ENCODE results near the gene RCBTB2.

Gene RCBTB2

DNA sequence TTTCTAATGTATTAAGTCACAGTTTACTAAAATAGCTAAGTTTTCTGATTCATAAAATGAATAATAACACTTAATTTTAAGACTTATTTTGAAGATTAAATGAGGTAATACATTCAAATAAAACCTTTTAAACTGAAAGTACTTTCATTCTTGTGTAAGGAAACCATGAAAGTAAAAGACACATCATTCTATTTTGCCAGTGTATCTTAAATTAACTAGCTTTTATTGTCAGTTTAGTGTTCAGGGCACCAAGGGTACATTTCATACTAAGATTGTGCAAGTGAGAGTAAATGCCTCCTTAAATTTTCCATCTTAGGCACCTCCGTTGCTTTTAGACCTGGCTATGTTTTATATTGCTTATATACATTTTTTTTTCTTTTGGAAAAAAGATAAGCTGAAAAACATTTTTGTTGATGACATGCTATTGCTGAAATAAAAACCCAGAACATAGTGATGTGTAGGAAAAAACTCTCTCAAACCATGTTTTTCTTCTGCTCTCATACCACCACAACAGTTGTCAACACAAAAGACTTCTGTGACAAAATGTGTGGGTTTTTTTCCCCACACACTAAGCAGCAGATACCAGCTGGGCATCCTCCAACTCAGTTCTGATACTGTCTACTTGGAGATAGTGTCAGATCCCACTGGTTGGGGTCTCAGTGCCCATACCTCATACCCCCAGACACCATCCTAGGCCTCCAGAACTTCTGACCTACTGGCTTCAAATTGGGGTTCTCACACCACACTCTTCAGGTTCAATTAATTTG, 89.3 kb downstream of the RCBTB2 start:
- peak; percentile 98 for FAIRE-seq

Data from G401.6 (cell line).